Ovary (tissue), 3 donors: ENCODE results near the gene TPRKB.
A peak's percentile ranks its signal among the peaks of the same experiment; 100 is the strongest.

Experiments
- POLR2A ChIP-seq: fragments of 450-650 bp; IDR thresholded peaks from one replicate; pipeline ENCODE4 v1.6.1; 2017; ENCODE audit warnings: antibody characterized with exemption, mild to moderate bottlenecking, moderate library complexity
- TF ChIP-seq, protein P1 (sequence below), 3 donors: fragments of 450-650 bp in 2 of 3; fragments of 200-600 bp in 1 of 3; IDR thresholded peaks; one replicate each; pipeline versions ENCODE4 v1.5.1 to v1.8.0; 2016 to 2022; ENCODE audit warnings: antibody characterized with exemption in 3 of 3, mild to moderate bottlenecking in 1 of 3
- donor health status: DM: no; HTN: no; CAD: no.

DNA sequence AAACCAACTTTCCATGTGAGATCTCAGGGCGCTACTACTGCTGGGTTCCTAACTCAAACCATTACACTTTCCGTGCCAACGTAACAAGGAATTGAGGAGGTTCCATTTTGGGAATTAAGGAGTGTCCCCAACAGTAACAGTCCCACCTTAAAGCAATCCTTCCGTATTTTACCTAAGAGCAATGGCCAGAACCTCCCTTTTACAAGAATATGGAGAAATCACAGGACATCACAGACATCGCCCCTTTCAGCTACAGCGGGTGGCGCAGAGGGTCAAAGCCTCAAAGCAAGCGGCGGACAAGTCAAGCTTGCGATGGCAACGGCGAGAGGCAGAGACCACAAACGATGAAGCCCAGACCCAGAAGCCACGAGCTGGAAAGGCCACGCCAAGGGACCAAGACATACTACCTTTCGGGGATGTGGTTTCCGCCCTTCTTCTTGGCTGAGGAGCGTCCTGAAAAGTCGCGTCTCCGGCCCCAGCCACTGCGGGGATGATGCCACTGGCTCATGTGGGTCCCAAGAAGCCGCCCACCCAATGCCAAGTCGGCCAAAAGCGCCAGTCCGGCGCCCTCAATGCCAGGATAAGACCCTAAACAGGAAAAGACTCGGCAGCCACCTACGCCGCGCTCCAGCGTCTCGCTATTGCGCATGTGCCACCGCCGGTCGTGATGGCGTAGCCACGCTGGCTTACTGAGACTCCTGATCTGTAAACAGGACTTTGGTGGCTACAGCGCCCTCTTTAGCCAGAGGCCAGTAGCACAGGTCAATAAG, 42.5 kb upstream of the TPRKB start, which contains the start of gene DUSP11:
- TF ChIP-seq, protein P1, sequence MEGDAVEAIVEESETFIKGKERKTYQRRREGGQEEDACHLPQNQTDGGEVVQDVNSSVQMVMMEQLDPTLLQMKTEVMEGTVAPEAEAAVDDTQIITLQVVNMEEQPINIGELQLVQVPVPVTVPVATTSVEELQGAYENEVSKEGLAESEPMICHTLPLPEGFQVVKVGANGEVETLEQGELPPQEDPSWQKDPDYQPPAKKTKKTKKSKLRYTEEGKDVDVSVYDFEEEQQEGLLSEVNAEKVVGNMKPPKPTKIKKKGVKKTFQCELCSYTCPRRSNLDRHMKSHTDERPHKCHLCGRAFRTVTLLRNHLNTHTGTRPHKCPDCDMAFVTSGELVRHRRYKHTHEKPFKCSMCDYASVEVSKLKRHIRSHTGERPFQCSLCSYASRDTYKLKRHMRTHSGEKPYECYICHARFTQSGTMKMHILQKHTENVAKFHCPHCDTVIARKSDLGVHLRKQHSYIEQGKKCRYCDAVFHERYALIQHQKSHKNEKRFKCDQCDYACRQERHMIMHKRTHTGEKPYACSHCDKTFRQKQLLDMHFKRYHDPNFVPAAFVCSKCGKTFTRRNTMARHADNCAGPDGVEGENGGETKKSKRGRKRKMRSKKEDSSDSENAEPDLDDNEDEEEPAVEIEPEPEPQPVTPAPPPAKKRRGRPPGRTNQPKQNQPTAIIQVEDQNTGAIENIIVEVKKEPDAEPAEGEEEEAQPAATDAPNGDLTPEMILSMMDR (IDR thresholded peaks at IDR 0.05): peak; percentile 82 to 90 (median 89)
- TF ChIP-seq POLR2A: peak; percentile 78
